Measurements from ENCODE around the gene THAP3. TPM values are rescaled to one million over a fixed set of nuclear protein-coding genes. Genes with fewer than 3 reads are reported as not detected.

THAP3 gene
- total RNA-seq, result 14.3 TPM
- 10 to 100 TPM; 23.4 to 32.9 (median 26.1) TPM for polyA plus RNA-seq

GRCh38 chr1:6624710-6625583, at the start of gene THAP3:
TSS of gene THAP3 (plus strand) at chr1:6624868. CDS start at chr1:6625219, 351 bp downstream.
- H3K36me3 Mint-ChIP-seq, result peaks cover 15% of the 10 kb centered on the region
- no peaks in the 10 kb centered on the region for H3K9me3 Mint-ChIP-seq
- DNase-seq (peak; percentile 86 to 91 (median 86)), ATAC-seq (ENCODE audit: low read depth in 2 of 2) (peak; percentile 96 to 97)
- H3K4me3 Mint-ChIP-seq, result peak within 1 kb of the TSS; percentile 88 to 94 (median 94)
- H3K4me1 ChIP-seq (ENCODE audit: control insufficient read depth, insufficient read depth, low read length, poor library complexity, severe bottlenecking), result peaks cover 19% of the 10 kb centered on the region
- no peaks in the 10 kb centered on the region for H3K9me3 ChIP-seq (ENCODE audit: control insufficient read depth in 2 of 2, low read length in 2 of 2)
- H3K27ac ChIP-seq (ENCODE audit: insufficient read depth, low read length, poor library complexity, severe bottlenecking), result peak within 1 kb of the TSS; percentile 69
- no peaks in the 10 kb centered on the region for H3K27me3 ChIP-seq (ENCODE audit: control insufficient read depth, insufficient read depth, low read length)
- peaks cover 4% of the 10 kb centered on the region for H3K27me3 Mint-ChIP-seq
- H3K4me1 Mint-ChIP-seq, result peaks cover 6 to 37% (median 21%) of the 10 kb centered on the region in 4 donors
- H3K27ac Mint-ChIP-seq, result peak within 1 kb of the TSS; percentile 75 to 88 (median 85)
- peak within 1 kb of the TSS; percentile 87 for H3K4me3 ChIP-seq (ENCODE audit: low read depth, low read length)
- H3K36me3 ChIP-seq (ENCODE audit: control insufficient read depth, insufficient read depth, low read length), result peaks cover 27% of the 10 kb centered on the region

- H3K4me3 Mint-ChIP-seq, result peak overlapping the region in 3 of 4 donors; percentile 13 to 89 (median 29)
- no peak overlapping the region for H3K27ac Mint-ChIP-seq
- DNase-seq, result no peak
These were observed 46.7 kb upstream of the THAP3 start for GRCh38 chr1:6577831-6578525.

GRCh38 chr1:6578624-6579373, 45.9 kb upstream of the THAP3 start:
- H3K36me3 Mint-ChIP-seq, result no peaks in the 10 kb centered on the region
- no peaks in the 10 kb centered on the region for H3K27me3 ChIP-seq (ENCODE audit: control insufficient read depth, insufficient read depth, low read length)
- H3K4me1 Mint-ChIP-seq, result peaks cover 0 to 41% (median 19%) of the 10 kb centered on the region in 4 donors
- H3K27ac Mint-ChIP-seq, result peak overlapping the region; percentile 79 to 98 (median 94)
- ATAC-seq (ENCODE audit: low read depth in 2 of 2) (no peak), DNase-seq (no peak)
- no peaks in the 10 kb centered on the region for H3K36me3 ChIP-seq (ENCODE audit: control insufficient read depth, insufficient read depth, low read length)
- H3K4me3 Mint-ChIP-seq, result peak overlapping the region; percentile 89 to 99 (median 96)
- no peaks in the 10 kb centered on the region for H3K9me3 ChIP-seq (ENCODE audit: control insufficient read depth in 2 of 2, low read length in 2 of 2)
- peaks cover 33% of the 10 kb centered on the region for H3K4me1 ChIP-seq (ENCODE audit: control insufficient read depth, insufficient read depth, low read length, poor library complexity, severe bottlenecking)
- H3K4me3 ChIP-seq (ENCODE audit: low read depth, low read length), result no peak overlapping the region
- H3K27ac ChIP-seq (ENCODE audit: insufficient read depth, low read length, poor library complexity, severe bottlenecking), result peak overlapping the region; percentile 86
- peaks cover 4% of the 10 kb centered on the region for H3K27me3 Mint-ChIP-seq
- no peaks in the 10 kb centered on the region for H3K9me3 Mint-ChIP-seq

More at GRCh38 chr1:6577831-6578525, 46.7 kb upstream of the THAP3 start:
- Mint-ChIP-seq H3K9me3 (no peaks in the 10 kb centered on the region), H3K27me3 (peaks cover 4% of the 10 kb centered on the region), H3K36me3 (no peaks in the 10 kb centered on the region), H3K4me1 (peaks cover 0 to 41% (median 17%) of the 10 kb centered on the region in 4 donors)
- Histone ChIP-seq H3K4me1 (ENCODE audit: control insufficient read depth, insufficient read depth, low read length, poor library complexity, severe bottlenecking) (peaks cover 33% of the 10 kb centered on the region), H3K9me3 (ENCODE audit: control insufficient read depth in 2 of 2, low read length in 2 of 2) (no peaks in the 10 kb centered on the region), H3K36me3 (ENCODE audit: control insufficient read depth, insufficient read depth, low read length) (no peaks in the 10 kb centered on the region), H3K27me3 (ENCODE audit: control insufficient read depth, insufficient read depth, low read length) (no peaks in the 10 kb centered on the region), H3K4me3 (ENCODE audit: low read depth, low read length) (no peak overlapping the region), H3K27ac (ENCODE audit: insufficient read depth, low read length, poor library complexity, severe bottlenecking) (no peak overlapping the region)
- ATAC-seq (ENCODE audit: low read depth in 2 of 2), result no peak

GRCh38 chr1:6579374-6580118, 45.1 kb upstream of the THAP3 start, which contains the start of gene ZBTB48:
TSS of gene ZBTB48 (plus strand) at chr1:6579994. CDS start at chr1:6580610, 616 bp downstream.
- H3K4me1 Mint-ChIP-seq, result peaks cover 0 to 45% (median 22%) of the 10 kb centered on the region in 4 donors
- Histone ChIP-seq H3K4me1 (ENCODE audit: control insufficient read depth, insufficient read depth, low read length, poor library complexity, severe bottlenecking) (peaks cover 35% of the 10 kb centered on the region), H3K4me3 (ENCODE audit: low read depth, low read length) (peak within 1 kb of the TSS; percentile 73), H3K27me3 (ENCODE audit: control insufficient read depth, insufficient read depth, low read length) (no peaks in the 10 kb centered on the region), H3K27ac (ENCODE audit: insufficient read depth, low read length, poor library complexity, severe bottlenecking) (peak within 1 kb of the TSS; percentile 86), H3K36me3 (ENCODE audit: control insufficient read depth, insufficient read depth, low read length) (no peaks in the 10 kb centered on the region), H3K9me3 (ENCODE audit: control insufficient read depth in 2 of 2, low read length in 2 of 2) (no peaks in the 10 kb centered on the region)
- DNase-seq (peak; percentile 94 to 98 (median 97)), ATAC-seq (ENCODE audit: low read depth in 2 of 2) (peak; percentile 99)
- H3K36me3 Mint-ChIP-seq, result no peaks in the 10 kb centered on the region
- H3K9me3 Mint-ChIP-seq, result no peaks in the 10 kb centered on the region
- peak within 1 kb of the TSS; percentile 94 to 98 (median 97) for H3K27ac Mint-ChIP-seq
- peaks cover 4% of the 10 kb centered on the region for H3K27me3 Mint-ChIP-seq
- H3K4me3 Mint-ChIP-seq, result peak within 1 kb of the TSS; percentile 89 to 99 (median 96)

- H3K9me3 Mint-ChIP-seq, result no peaks in the 10 kb centered on the region
- no peaks in the 10 kb centered on the region for H3K9me3 ChIP-seq (ENCODE audit: control insufficient read depth in 2 of 2, low read length in 2 of 2)
- peaks cover 35% of the 10 kb centered on the region for H3K4me1 ChIP-seq (ENCODE audit: control insufficient read depth, insufficient read depth, low read length, poor library complexity, severe bottlenecking)
- peak overlapping the region; percentile 94 to 98 (median 97) for H3K27ac Mint-ChIP-seq
- H3K4me1 Mint-ChIP-seq, result peaks cover 0 to 51% (median 27%) of the 10 kb centered on the region in 4 donors
- ATAC-seq (ENCODE audit: low read depth in 2 of 2) (no peak), DNase-seq (peak in 2 of 3 donors; percentile 19 to 22)
- H3K36me3 ChIP-seq (ENCODE audit: control insufficient read depth, insufficient read depth, low read length), result no peaks in the 10 kb centered on the region
- H3K36me3 Mint-ChIP-seq, result no peaks in the 10 kb centered on the region
- no peaks in the 10 kb centered on the region for H3K27me3 ChIP-seq (ENCODE audit: control insufficient read depth, insufficient read depth, low read length)
- peaks cover 4% of the 10 kb centered on the region for H3K27me3 Mint-ChIP-seq
- peak overlapping the region; percentile 73 for H3K4me3 ChIP-seq (ENCODE audit: low read depth, low read length)
- peak overlapping the region; percentile 89 to 99 (median 96) for H3K4me3 Mint-ChIP-seq
- peak overlapping the region; percentile 86 for H3K27ac ChIP-seq (ENCODE audit: insufficient read depth, low read length, poor library complexity, severe bottlenecking)
These were observed 44.5 kb upstream of the THAP3 start for GRCh38 chr1:6580119-6580592.

GRCh38 chr1:6580593-6581409, 43.9 kb upstream of the THAP3 start:
- Histone ChIP-seq H3K4me1 (ENCODE audit: control insufficient read depth, insufficient read depth, low read length, poor library complexity, severe bottlenecking) (peaks cover 35% of the 10 kb centered on the region), H3K27me3 (ENCODE audit: control insufficient read depth, insufficient read depth, low read length) (no peaks in the 10 kb centered on the region), H3K36me3 (ENCODE audit: control insufficient read depth, insufficient read depth, low read length) (no peaks in the 10 kb centered on the region), H3K27ac (ENCODE audit: insufficient read depth, low read length, poor library complexity, severe bottlenecking) (peak overlapping the region; percentile 86), H3K9me3 (ENCODE audit: control insufficient read depth in 2 of 2, low read length in 2 of 2) (no peaks in the 10 kb centered on the region), H3K4me3 (ENCODE audit: low read depth, low read length) (peak overlapping the region; percentile 73)
- Mint-ChIP-seq H3K27me3 (peaks cover 4% of the 10 kb centered on the region), H3K27ac (peak overlapping the region; percentile 94 to 98 (median 96)), H3K36me3 (no peaks in the 10 kb centered on the region), H3K4me3 (peak overlapping the region; percentile 89 to 99 (median 96)), H3K9me3 (no peaks in the 10 kb centered on the region), H3K4me1 (peaks cover 0 to 53% (median 28%) of the 10 kb centered on the region in 4 donors)
- no peak for DNase-seq
- ATAC-seq (ENCODE audit: low read depth in 2 of 2), result no peak
